Mesenteric fat pad (tissue), 1 donor: ENCODE data around the gene OGDH. TPM values are rescaled to one million over a fixed set of nuclear protein-coding genes. Genes with fewer than 3 reads are reported as not detected.

Source experiments
- total RNA-seq: library from RNA; stranded (reverse); fragmentation: NEBNext Ultra II Directional; extraction: Animal tissue kit (Norgen Biotek cat#: 25700); gene quantifications from one replicate; pipeline ENCODE4 v1.2.1, GENCODE V29; 2021
- donor health status: DM: yes; HTN: yes; CAD: no.

OGDH gene
- total RNA-seq, 1 donor from 2014 or later = 102 TPM

Other genes starting within 250 kb of the OGDH start
- gene NUDCD3, start 116.0 kb upstream of the OGDH start, total RNA-seq = 68.9 TPM
- gene NPC1L1, start 65.3 kb upstream of the OGDH start, total RNA-seq = 0.29 TPM
- 64.1 TPM for gene DDX56, start 32.7 kb upstream of the OGDH start, total RNA-seq
- 56.3 TPM for gene TMED4, start 24.4 kb upstream of the OGDH start, total RNA-seq
- 47.8 TPM for gene ZMIZ2, start 142.2 kb downstream of the OGDH start, total RNA-seq
- gene PPIA, start 190.1 kb downstream of the OGDH start, total RNA-seq = 1,211 TPM
- gene H2AZ2, start 241.5 kb downstream of the OGDH start, total RNA-seq = 92.3 TPM